ENCODE results near the gene CCDC6.

GRCh38 chr10:59881640-59882039 is 24.7 kb downstream of the CCDC6 start:
- TF ChIP-seq, protein P1, sequence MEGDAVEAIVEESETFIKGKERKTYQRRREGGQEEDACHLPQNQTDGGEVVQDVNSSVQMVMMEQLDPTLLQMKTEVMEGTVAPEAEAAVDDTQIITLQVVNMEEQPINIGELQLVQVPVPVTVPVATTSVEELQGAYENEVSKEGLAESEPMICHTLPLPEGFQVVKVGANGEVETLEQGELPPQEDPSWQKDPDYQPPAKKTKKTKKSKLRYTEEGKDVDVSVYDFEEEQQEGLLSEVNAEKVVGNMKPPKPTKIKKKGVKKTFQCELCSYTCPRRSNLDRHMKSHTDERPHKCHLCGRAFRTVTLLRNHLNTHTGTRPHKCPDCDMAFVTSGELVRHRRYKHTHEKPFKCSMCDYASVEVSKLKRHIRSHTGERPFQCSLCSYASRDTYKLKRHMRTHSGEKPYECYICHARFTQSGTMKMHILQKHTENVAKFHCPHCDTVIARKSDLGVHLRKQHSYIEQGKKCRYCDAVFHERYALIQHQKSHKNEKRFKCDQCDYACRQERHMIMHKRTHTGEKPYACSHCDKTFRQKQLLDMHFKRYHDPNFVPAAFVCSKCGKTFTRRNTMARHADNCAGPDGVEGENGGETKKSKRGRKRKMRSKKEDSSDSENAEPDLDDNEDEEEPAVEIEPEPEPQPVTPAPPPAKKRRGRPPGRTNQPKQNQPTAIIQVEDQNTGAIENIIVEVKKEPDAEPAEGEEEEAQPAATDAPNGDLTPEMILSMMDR (IDR thresholded peaks at IDR 0.05; ENCODE audit: low read depth, low read length), result no peak
- TF ChIP-seq POLR2A (IDR thresholded peaks at IDR 0.05; ENCODE audit: extremely low read depth, insufficient read length) (no peak), MAX (IDR thresholded peaks at IDR 0.05; ENCODE audit: low read depth, low read length) (no peak)
